ENCODE data around the gene DHRS2. TPM values are rescaled to one million over a fixed set of nuclear protein-coding genes. Genes with fewer than 3 reads are reported as not detected.

Gene DHRS2
- total and polyA plus RNA-seq, 2 of the 13 experiments (the other 11 are each of a cell fraction or from before 2014, with no cell fraction given) = 1,621 to 3,021 TPM

GRCh38 chr14:23602181-23603095 is 33.7 kb upstream of the DHRS2 start (continued):
- TF ChIP-seq THRA (CRISPR knock-in tag; IDR thresholded peaks at IDR 0.05; ENCODE audit: borderline replicate concordance) (peak; percentile 89), NCOA1 (CRISPR knock-in tag; IDR thresholded peaks at IDR 0.05) (no peak), TBL1XR1 (IDR thresholded peaks at IDR 0.05; ENCODE audit: borderline replicate concordance, low read length, partially characterized antibody) (no peak), NR2F2 (IDR thresholded peaks at IDR 0.05; ENCODE audit: borderline replicate concordance, low read depth) (no peak), ZBTB1 (CRISPR knock-in tag; IDR thresholded peaks at IDR 0.05; ENCODE audit: borderline replicate concordance) (peak; percentile 72; the same call in 1 of the 2 replicates), KMT2B (CRISPR knock-in tag; IDR thresholded peaks at IDR 0.05) (peak; percentile 62; the same call in 1 of the 2 replicates), GTF3A (CRISPR knock-in tag; conservative IDR thresholded peaks at IDR 0.05) (no peak; the same call in 1 of the 2 replicates), ZNF670 (CRISPR knock-in tag; IDR thresholded peaks at IDR 0.05; ENCODE audit: borderline replicate concordance) (peak; percentile 56; the same call in 1 of the 2 replicates), SRY (CRISPR knock-in tag; IDR thresholded peaks at IDR 0.05) (peak; percentile 57; the same call in 1 of the 2 replicates), PAXIP1 (CRISPR knock-in tag; conservative IDR thresholded peaks at IDR 0.05) (peak; percentile 93), ZBTB44 (CRISPR knock-in tag; IDR thresholded peaks at IDR 0.05) (no peak), PAX8 (CRISPR knock-in tag; IDR thresholded peaks at IDR 0.05; ENCODE audit: borderline replicate concordance) (no peak; the same call in 1 of the 2 replicates), ZNF616 (CRISPR knock-in tag; IDR thresholded peaks at IDR 0.05; ENCODE audit: low read depth) (0 out of 2 replicates have a peak, but pooled peaks have one; percentile 57), ZNF292 (CRISPR knock-in tag; IDR thresholded peaks at IDR 0.05; ENCODE audit: borderline replicate concordance, low read depth) (0 out of 2 replicates have a peak, but pooled peaks have one; percentile 89), ZNF737 (CRISPR knock-in tag; IDR thresholded peaks at IDR 0.05; ENCODE audit: borderline replicate concordance) (no peak), EHMT2 (IDR thresholded peaks at IDR 0.05; ENCODE audit: borderline replicate concordance, low read depth, low read length) (peak; percentile 71; the same call in 1 of the 2 replicates), JARID2 (CRISPR knock-in tag; IDR thresholded peaks at IDR 0.05; ENCODE audit: insufficient replicate concordance) (peak; percentile 54), RELA (CRISPR knock-in tag; IDR thresholded peaks at IDR 0.05) (peak; percentile 72; the same call in 1 of the 2 replicates)

Measured in HepG2 (cell line).